Spleen (tissue), 11 donors: ENCODE data around the gene SPTSSA. TPM values are rescaled to one million over a fixed set of nuclear protein-coding genes. Genes with fewer than 3 reads are reported as not detected.

Source experiments
- DNase-seq: peaks from one replicate; pipeline ENCODE4 v3.0.0-alpha.2; 2020
- H3K27ac ChIP-seq, 8 donors: fragments of 200-600 bp; sonication (generic) in 7 of 8; 1 replicate in 4 of 8; 2 replicates in 4 of 8; pipeline versions ENCODE4 v1.5.0 to v1.8.0; 2016 to 2021; ENCODE audit warnings: inconsistent platforms in 4 of 8, mild to moderate bottlenecking in 4 of 8, moderate library complexity in 1 of 8
- H3K27me3 ChIP-seq, 7 donors: fragments of 200-600 bp; sonication (generic) in 6 of 7; replicated peaks in 1 of 7; 1 replicate in 4 of 7; 2 replicates in 3 of 7; pipeline versions ENCODE4 v1.5.0 to v1.8.0; 2016 to 2021; ENCODE audit warnings: inconsistent platforms in 3 of 7, mild to moderate bottlenecking in 1 of 7
- H3K36me3 ChIP-seq, 6 donors: fragments of 200-600 bp; sonication (generic) in 5 of 6; 1 replicate in 4 of 6; 2 replicates in 2 of 6; pipeline versions ENCODE4 v1.5.0 to v1.8.0; 2016 to 2021; ENCODE audit warnings: inconsistent platforms in 2 of 6
- H3K4me1 ChIP-seq, 6 donors: fragments of 200-600 bp; sonication (generic) in 5 of 6; 1 replicate in 3 of 6; 2 replicates in 3 of 6; pipeline versions ENCODE4 v1.5.0 to v1.8.0; 2016 to 2021; ENCODE audit warnings: inconsistent platforms in 3 of 6
- H3K4me3 ChIP-seq, 8 donors: fragments of 200-600 bp; sonication (generic) in 7 of 8; 1 replicate in 4 of 8; 2 replicates in 4 of 8; pipeline versions ENCODE4 v1.5.0 to v1.8.0; 2016 to 2021; ENCODE audit warnings: inconsistent platforms in 4 of 8, mild to moderate bottlenecking in 4 of 8, moderate library complexity in 2 of 8
- H3K9me3 ChIP-seq, 8 donors: fragments of 200-600 bp; sonication (generic) in 7 of 8; 1 replicate in 4 of 8; 2 replicates in 4 of 8; pipeline versions ENCODE4 v1.5.0 to v1.8.0; 2016 to 2021; ENCODE audit warnings: inconsistent platforms in 4 of 8
- CTCF ChIP-seq, 11 experiments: fragments of 200-600 bp in 7 of 11; fragments of 450-650 bp in 4 of 11; sonication (generic) in 4 of 11; IDR thresholded peaks in 8 of 11; conservative IDR thresholded peaks in 3 of 11; 1 replicate in 7 of 11; 2 replicates in 4 of 11; pipeline versions ENCODE4 v1.4.0 to v1.8.0; 2016 to 2021; ENCODE audit warnings: antibody characterized with exemption in 11 of 11, inconsistent platforms in 4 of 11, mild to moderate bottlenecking in 1 of 11
- POLR2A ChIP-seq, 3 donors: fragments of 450-650 bp; IDR thresholded peaks; one replicate each; pipeline ENCODE4 v1.5.1; 2017; ENCODE audit warnings: antibody characterized with exemption in 3 of 3, mild to moderate bottlenecking in 1 of 3
- POLR2AphosphoS5 ChIP-seq, 3 donors: sonication (generic); formaldehyde crosslinking; IDR thresholded peaks; one replicate each; pipeline ENCODE4 v1.5.1; 2017; ENCODE audit warnings: antibody characterized with exemption in 3 of 3
- WGBS, 5 donors: extraction: QIAGEN DNeasy Blood & Tissue Kit in 3 of 5; methylation state at CpG; one replicate each; pipeline versions ENCODE4 v1.1.5 to v1.1.7; 2013 to 2018; 5-methylcytosine and 5-hydroxymethylcytosine counted together
- intact Hi-C: fragments of 100-400 bp; cut with DNase I; formaldehyde crosslinking; loops from one replicate; pipeline ENCODE4 v1.15.0; 2023; ENCODE audit warnings: low total_unique reads
- polyA plus RNA-seq, 3 donors: library from polyadenylated mRNA; stranded (reverse); fragments of 200-250 nt; gene quantifications; one replicate each; pipeline ENCODE4 v1.2.1, GENCODE V29; 2013
- total RNA-seq, 7 donors: library from RNA; depleted of rRNA in 3 of 7; stranded (reverse); fragments of >200 nt in 3 of 7; fragmentation: NEBNext Ultra II Directional in 4 of 7; extraction: Animal tissue kit (Norgen Biotek cat#: 25700) in 4 of 7; gene quantifications; one replicate each; pipeline versions ENCODE4 v1.1.0 to v1.2.1, GENCODE V29; 2016 to 2021
- donor health status: healthy with polysubstance abuse.
- donor health status: DM: no; HTN: no; CAD: no; lungs with moderate emphysema.
- donor health status: DM: no; HTN: no; CAD: no.
- donor health status: Bipolar disorder and iron deficiency.
- donor health status: healthy.
- donor health status: DM: no; HTN: no; CAD: no.
- donor health status: DM: yes; HTN: yes; CAD: no.

The SPTSSA gene
- total and polyA plus RNA-seq, 10 donors, result 8.9 to 16.7 (median 13.3) TPM

GRCh38 chr14:34475163-34475562 is 13.1 kb upstream of the SPTSSA start:
- H3K27me3 ChIP-seq, result no peaks in the 10 kb centered on the region
- H3K4me1 ChIP-seq, result no peaks in the 10 kb centered on the region
- no peak overlapping the region for H3K27ac ChIP-seq
- intact Hi-C loops, result no loop called here
- H3K9me3 ChIP-seq, result no peaks in the 10 kb centered on the region
- no peak for TF ChIP-seq CTCF (IDR thresholded peaks at IDR 0.05 in 8 of 11, conservative IDR thresholded peaks at IDR 0.05 in 3 of 11)
- no peak for TF ChIP-seq POLR2A (IDR thresholded peaks at IDR 0.05)
- TF ChIP-seq POLR2AphosphoS5 (IDR thresholded peaks at IDR 0.05), result no peak
- no peak overlapping the region for H3K4me3 ChIP-seq
- no peak for DNase-seq
- no peaks in the 10 kb centered on the region for H3K36me3 ChIP-seq
- 82 to 97% (median 93%) methylated on average over 1 to 4 of the region's 6 CpGs for WGBS, 5 donors

- intact Hi-C loops, result no loop called here
- Histone ChIP-seq H3K4me3 (no peak overlapping the region), H3K36me3 (no peaks in the 10 kb centered on the region), H3K4me1 (no peaks in the 10 kb centered on the region), H3K9me3 (no peaks in the 10 kb centered on the region), H3K27me3 (no peaks in the 10 kb centered on the region), H3K27ac (no peak overlapping the region)
- WGBS, 5 donors, result 74 to 87% (median 77%) methylated on average over 2 of the region's 2 CpGs
- no peak for DNase-seq
- TF ChIP-seq CTCF (IDR thresholded peaks at IDR 0.05 in 8 of 11, conservative IDR thresholded peaks at IDR 0.05 in 3 of 11) (no peak), POLR2A (IDR thresholded peaks at IDR 0.05) (no peak), POLR2AphosphoS5 (IDR thresholded peaks at IDR 0.05) (no peak)
Observed at GRCh38 chr14:34474187-34474679, 12.2 kb upstream of the SPTSSA start.

DNA sequence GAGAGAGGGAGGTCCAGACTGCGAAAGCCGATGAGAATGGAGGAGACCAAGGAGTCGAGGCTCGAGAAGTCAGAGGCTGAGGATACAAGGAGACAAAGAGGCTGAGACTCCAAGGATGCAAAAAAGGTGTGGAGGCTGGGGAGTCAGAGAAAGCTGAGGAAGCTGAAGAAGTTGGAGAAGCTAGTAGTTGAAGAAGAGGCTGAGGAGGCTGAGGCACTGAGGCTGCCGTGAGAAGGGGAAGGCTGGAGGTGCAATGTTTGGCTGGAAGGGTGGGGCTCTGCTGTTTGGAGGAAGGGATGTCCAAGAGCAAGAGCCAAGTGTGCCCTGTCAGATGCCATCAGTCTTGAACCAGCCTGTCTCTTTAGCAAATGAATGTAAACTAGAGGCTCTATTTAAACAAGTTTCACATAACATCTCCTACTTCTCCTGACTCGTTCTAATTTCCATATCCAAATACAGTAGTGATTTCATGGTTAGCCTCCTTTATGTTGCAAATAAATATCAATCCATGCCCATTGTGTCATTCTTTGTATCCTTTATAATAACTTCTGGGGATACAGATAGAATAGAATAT is 10.8 kb upstream of the SPTSSA start:
- Histone ChIP-seq H3K9me3 (no peaks in the 10 kb centered on the region), H3K27ac (no peak overlapping the region), H3K4me1 (no peaks in the 10 kb centered on the region), H3K27me3 (no peaks in the 10 kb centered on the region), H3K4me3 (no peak overlapping the region), H3K36me3 (no peaks in the 10 kb centered on the region)
- intact Hi-C loops, result no loop called here
- TF ChIP-seq CTCF (IDR thresholded peaks at IDR 0.05 in 8 of 11, conservative IDR thresholded peaks at IDR 0.05 in 3 of 11) (no peak), POLR2AphosphoS5 (IDR thresholded peaks at IDR 0.05) (no peak), POLR2A (IDR thresholded peaks at IDR 0.05) (no peak)
- DNase-seq, result no peak
- WGBS, 5 donors, result 79 to 93% (median 87%) methylated on average over 6 of the region's 6 CpGs

GRCh38 chr14:34470319-34470718 is 8.3 kb upstream of the SPTSSA start:
- intact Hi-C loops, result no loop called here
- H3K4me3 ChIP-seq, result no peak overlapping the region
- H3K36me3 ChIP-seq, result no peaks in the 10 kb centered on the region
- H3K9me3 ChIP-seq, result no peaks in the 10 kb centered on the region
- H3K27ac ChIP-seq, result no peak overlapping the region
- no peaks in the 10 kb centered on the region for H3K27me3 ChIP-seq
- TF ChIP-seq POLR2A (IDR thresholded peaks at IDR 0.05), result no peak
- TF ChIP-seq CTCF (IDR thresholded peaks at IDR 0.05 in 8 of 11, conservative IDR thresholded peaks at IDR 0.05 in 3 of 11), result no peak
- no peak for TF ChIP-seq POLR2AphosphoS5 (IDR thresholded peaks at IDR 0.05)
- H3K4me1 ChIP-seq, result peaks cover 0 to 6% (median 0%) of the 10 kb centered on the region in 6 donors
- DNase-seq, result no peak
